GM23338 (cell line): ENCODE results near the gene KCNN3. TPM values are rescaled to one million over a fixed set of nuclear protein-coding genes. Genes with fewer than 3 reads are reported as not detected.

Experiments used
- ATAC-seq: fragments of 200-7000 bp; cut with Tn5 transposase; 3 replicates; pipeline ENCODE4 v1.9.1; 2020
- DNase-seq: peaks from one replicate; pipeline ENCODE4 v3.0.0-alpha.2; 2015; ENCODE audit warnings: low spot score
- H2AFZ ChIP-seq: fragments of 200-600 bp; sonication (generic); 2 replicates; pipeline ENCODE4 v1.8.0; 2016; ENCODE audit warnings: antibody characterized with exemption, mild to moderate bottlenecking, moderate library complexity
- H3F3A ChIP-seq: fragments of 200-600 bp; sonication (generic); replicated peaks from 2 replicates; pipeline ENCODE4 v1.8.0; 2017; ENCODE audit warnings: antibody characterized with exemption, mixed run types, low read depth
- H3K27ac ChIP-seq: fragments of 200-600 bp; sonication (generic); 2 replicates; pipeline ENCODE4 v1.6.1; 2016; ENCODE audit warnings: low read depth
- H3K27me3 ChIP-seq: fragments of 200-600 bp; sonication (generic); 2 replicates; pipeline ENCODE4 v1.8.0; 2016; ENCODE audit warnings: mild to moderate bottlenecking, mixed run types, moderate library complexity; ENCODE audit not compliant: insufficient read depth
- H3K36me3 ChIP-seq: fragments of 200-600 bp; sonication (generic); 2 replicates; pipeline ENCODE4 v1.8.0; 2016; ENCODE audit warnings: mild to moderate bottlenecking; ENCODE audit not compliant: insufficient read depth
- H3K4me1 ChIP-seq: fragments of 200-600 bp; sonication (generic); 2 replicates; pipeline ENCODE4 v1.8.0; 2016; ENCODE audit warnings: mild to moderate bottlenecking, moderate library complexity; ENCODE audit not compliant: insufficient read depth
- H3K4me2 ChIP-seq: fragments of 200-600 bp; sonication (generic); 2 replicates; pipeline ENCODE4 v1.7.1; 2017; ENCODE audit warnings: mixed run types
- H3K4me3 ChIP-seq: fragments of 200-600 bp; sonication (generic); 2 replicates; pipeline ENCODE4 v1.6.1; 2016; ENCODE audit warnings: mixed run types
- H3K79me2 ChIP-seq: fragments of 200-600 bp; sonication (generic); replicated peaks from 2 replicates; pipeline ENCODE4 v1.8.0; 2017; ENCODE audit warnings: mild to moderate bottlenecking; ENCODE audit not compliant: insufficient read depth
- H3K9me2 ChIP-seq: fragments of 200-600 bp; sonication (generic); 2 replicates; pipeline ENCODE4 v1.8.0; 2017; ENCODE audit not compliant: insufficient read depth
- H4K20me1 ChIP-seq: fragments of 200-600 bp; sonication (generic); replicated peaks from 2 replicates; pipeline ENCODE4 v1.8.0; 2017; ENCODE audit warnings: mild to moderate bottlenecking; ENCODE audit not compliant: insufficient read depth
- H3K27ac Mint-ChIP-seq: 2 replicates; pipeline ENCODE4 v1.8.0; 2020; ENCODE audit warnings: inconsistent platforms, mild to moderate bottlenecking, moderate library complexity, mixed read lengths
- H3K27me3 Mint-ChIP-seq: 3 replicates; pipeline ENCODE4 v1.8.0; 2022; ENCODE audit warnings: low read depth, mild to moderate bottlenecking, moderate library complexity, mixed read lengths, inconsistent platforms; ENCODE audit not compliant: insufficient read depth, poor library complexity
- H3K36me3 Mint-ChIP-seq: 3 replicates; pipeline ENCODE4 v1.8.0; 2021; ENCODE audit warnings: low read depth, mild to moderate bottlenecking, inconsistent platforms, moderate library complexity, mixed read lengths
- H3K4me1 Mint-ChIP-seq: 3 replicates; pipeline ENCODE4 v1.8.0; 2020; ENCODE audit warnings: mild to moderate bottlenecking, inconsistent platforms, mixed read lengths
- H3K4me3 Mint-ChIP-seq: 3 replicates; pipeline ENCODE4 v1.8.0; 2021; ENCODE audit warnings: moderate library complexity, mild to moderate bottlenecking, inconsistent platforms, mixed read lengths
- H3K9me3 Mint-ChIP-seq: 3 replicates; pipeline ENCODE4 v1.8.0; 2020; ENCODE audit warnings: moderate library complexity, mild to moderate bottlenecking, inconsistent platforms, mixed read lengths
- CREB1 ChIP-seq: fragments of 250-450 bp; sonication (Bioruptor Pico); IDR thresholded peaks from 2 replicates; pipeline ENCODE4 v1.5.0; 2020; ENCODE audit warnings: low read depth, mild to moderate bottlenecking, moderate library complexity
- CTCF ChIP-seq, 2 experiments: fragments of 200-600 bp in 1 of 2; sonication (generic) in 1 of 2; conservative IDR thresholded peaks; 2 replicates each; pipeline versions ENCODE4 v1.5.1 to v1.6.1; 2016 to 2017; ENCODE audit warnings: antibody characterized with exemption in 2 of 2, low read depth in 2 of 2, mild to moderate bottlenecking in 2 of 2, moderate library complexity in 1 of 2
- ETS1 ChIP-seq: IDR thresholded peaks from 2 replicates; pipeline ENCODE4 v1.6.1; 2016; ENCODE audit warnings: antibody characterized with exemption
- EZH2phosphoT487 ChIP-seq: fragments of 200-600 bp; sonication (generic); IDR thresholded peaks from one replicate; pipeline ENCODE4 v1.8.1; 2018; ENCODE audit warnings: antibody characterized with exemption; ENCODE audit not compliant: unreplicated experiment
- JUNB ChIP-seq: IDR thresholded peaks from one replicate; pipeline ENCODE4 v1.6.1; 2016; ENCODE audit warnings: antibody characterized with exemption; ENCODE audit not compliant: unreplicated experiment
- NANOG ChIP-seq: IDR thresholded peaks from 2 replicates; pipeline ENCODE4 v1.6.1; 2016; ENCODE audit warnings: antibody characterized with exemption, borderline replicate concordance
- POLR2AphosphoS5 ChIP-seq: IDR thresholded peaks from 2 replicates; pipeline ENCODE4 v1.6.1; 2016; ENCODE audit warnings: antibody characterized with exemption, low read depth
- REST ChIP-seq: IDR thresholded peaks from one replicate; pipeline ENCODE4 v1.6.1; 2018; ENCODE audit warnings: antibody characterized with exemption; ENCODE audit not compliant: unreplicated experiment
- ZNF114 ChIP-seq: fragments of 250-450 bp; sonication (Bioruptor Pico); IDR thresholded peaks from 2 replicates; pipeline ENCODE4 v1.5.0; 2020; ENCODE audit warnings: mild to moderate bottlenecking, moderate library complexity
- polyA plus RNA-seq: library from polyadenylated mRNA; unstranded; fragments of >200 nt; fragmentation: Nextera tagmentation; extraction: Ambion mirVana; gene quantifications from 2 replicates; pipeline ENCODE4 v1.2.1, GENCODE V29; 2016
- total RNA-seq: library from RNA; depleted of rRNA; stranded (reverse); fragments of >200 nt; shearing (Covaris generic); gene quantifications from 2 replicates; pipeline ENCODE4 v1.2.3, GENCODE V29; 2014

Gene KCNN3
- total and polyA plus RNA-seq, 2 experiments from 2014 or later: 1.9 to 3.0 TPM

- no peak for TF ChIP-seq ZNF114
- no peak for TF ChIP-seq EZH2phosphoT487
- TF ChIP-seq ETS1: no peak
Measured at GRCh38 chr1:154843636-154844296, 26.3 kb downstream of the KCNN3 start (continued).

GRCh38 chr1:154842635-154843034 lies 27.4 kb downstream of the KCNN3 start:
- Histone ChIP-seq H3K27ac (no peak overlapping the region), H3F3A (no peaks in the 10 kb centered on the region), H3K4me1 (peaks cover 17% of the 10 kb centered on the region), H3K36me3 (no peaks in the 10 kb centered on the region), H2AFZ (no peak overlapping the region), H3K4me3 (no peak overlapping the region), H4K20me1 (no peaks in the 10 kb centered on the region), H3K9me2 (no peaks in the 10 kb centered on the region), H3K79me2 (no peaks in the 10 kb centered on the region), H3K4me2 (no peak overlapping the region), H3K27me3 (no peaks in the 10 kb centered on the region)
- peaks cover 22% of the 10 kb centered on the region for H3K27me3 Mint-ChIP-seq
- DNase-seq (no peak), ATAC-seq (no peak)
- no peak overlapping the region for H3K4me3 Mint-ChIP-seq
- no peak for TF ChIP-seq CTCF (conservative IDR thresholded peaks at IDR 0.05; ENCODE audit: low read depth in 2 of 2)
- no peak for TF ChIP-seq CREB1 (CRISPR knock-in tag)
- no peak for TF ChIP-seq POLR2AphosphoS5
- no peak for TF ChIP-seq REST
- TF ChIP-seq JUNB: no peak
- no peak for TF ChIP-seq NANOG
- TF ChIP-seq ETS1: no peak
- no peak for TF ChIP-seq ZNF114
- H3K36me3 Mint-ChIP-seq: no peaks in the 10 kb centered on the region
- H3K4me1 Mint-ChIP-seq: peaks cover 41% of the 10 kb centered on the region
- no peaks in the 10 kb centered on the region for H3K9me3 Mint-ChIP-seq
- no peak overlapping the region for H3K27ac Mint-ChIP-seq
